GM23338 (cell line): ENCODE data around the gene ST3GAL4. TPM values are rescaled to one million over a fixed set of nuclear protein-coding genes. Genes with fewer than 3 reads are reported as not detected.

Experiments
- ATAC-seq: fragments of 200-7000 bp; cut with Tn5 transposase; 3 replicates; pipeline ENCODE4 v1.9.1; 2020
- DNase-seq: peaks from one replicate; pipeline ENCODE4 v3.0.0-alpha.2; 2015; ENCODE audit warnings: low spot score
- H2AFZ ChIP-seq: fragments of 200-600 bp; sonication (generic); 2 replicates; pipeline ENCODE4 v1.8.0; 2016; ENCODE audit warnings: antibody characterized with exemption, mild to moderate bottlenecking, moderate library complexity
- H3F3A ChIP-seq: fragments of 200-600 bp; sonication (generic); replicated peaks from 2 replicates; pipeline ENCODE4 v1.8.0; 2017; ENCODE audit warnings: antibody characterized with exemption, mixed run types, low read depth
- H3K27ac ChIP-seq: fragments of 200-600 bp; sonication (generic); 2 replicates; pipeline ENCODE4 v1.6.1; 2016; ENCODE audit warnings: low read depth
- H3K27me3 ChIP-seq: fragments of 200-600 bp; sonication (generic); 2 replicates; pipeline ENCODE4 v1.8.0; 2016; ENCODE audit warnings: mild to moderate bottlenecking, mixed run types, moderate library complexity; ENCODE audit not compliant: insufficient read depth
- H3K36me3 ChIP-seq: fragments of 200-600 bp; sonication (generic); 2 replicates; pipeline ENCODE4 v1.8.0; 2016; ENCODE audit warnings: mild to moderate bottlenecking; ENCODE audit not compliant: insufficient read depth
- H3K4me1 ChIP-seq: fragments of 200-600 bp; sonication (generic); 2 replicates; pipeline ENCODE4 v1.8.0; 2016; ENCODE audit warnings: mild to moderate bottlenecking, moderate library complexity; ENCODE audit not compliant: insufficient read depth
- H3K4me2 ChIP-seq: fragments of 200-600 bp; sonication (generic); 2 replicates; pipeline ENCODE4 v1.7.1; 2017; ENCODE audit warnings: mixed run types
- H3K4me3 ChIP-seq: fragments of 200-600 bp; sonication (generic); 2 replicates; pipeline ENCODE4 v1.6.1; 2016; ENCODE audit warnings: mixed run types
- H3K79me2 ChIP-seq: fragments of 200-600 bp; sonication (generic); replicated peaks from 2 replicates; pipeline ENCODE4 v1.8.0; 2017; ENCODE audit warnings: mild to moderate bottlenecking; ENCODE audit not compliant: insufficient read depth
- H3K9me2 ChIP-seq: fragments of 200-600 bp; sonication (generic); 2 replicates; pipeline ENCODE4 v1.8.0; 2017; ENCODE audit not compliant: insufficient read depth
- H4K20me1 ChIP-seq: fragments of 200-600 bp; sonication (generic); replicated peaks from 2 replicates; pipeline ENCODE4 v1.8.0; 2017; ENCODE audit warnings: mild to moderate bottlenecking; ENCODE audit not compliant: insufficient read depth
- H3K27ac Mint-ChIP-seq: 2 replicates; pipeline ENCODE4 v1.8.0; 2020; ENCODE audit warnings: inconsistent platforms, mild to moderate bottlenecking, moderate library complexity, mixed read lengths
- H3K27me3 Mint-ChIP-seq: 3 replicates; pipeline ENCODE4 v1.8.0; 2022; ENCODE audit warnings: low read depth, mild to moderate bottlenecking, moderate library complexity, mixed read lengths, inconsistent platforms; ENCODE audit not compliant: insufficient read depth, poor library complexity
- H3K36me3 Mint-ChIP-seq: 3 replicates; pipeline ENCODE4 v1.8.0; 2021; ENCODE audit warnings: low read depth, mild to moderate bottlenecking, inconsistent platforms, moderate library complexity, mixed read lengths
- H3K4me1 Mint-ChIP-seq: 3 replicates; pipeline ENCODE4 v1.8.0; 2020; ENCODE audit warnings: mild to moderate bottlenecking, inconsistent platforms, mixed read lengths
- H3K4me3 Mint-ChIP-seq: 3 replicates; pipeline ENCODE4 v1.8.0; 2021; ENCODE audit warnings: moderate library complexity, mild to moderate bottlenecking, inconsistent platforms, mixed read lengths
- H3K9me3 Mint-ChIP-seq: 3 replicates; pipeline ENCODE4 v1.8.0; 2020; ENCODE audit warnings: moderate library complexity, mild to moderate bottlenecking, inconsistent platforms, mixed read lengths
- CREB1 ChIP-seq: fragments of 250-450 bp; sonication (Bioruptor Pico); IDR thresholded peaks from 2 replicates; pipeline ENCODE4 v1.5.0; 2020; ENCODE audit warnings: low read depth, mild to moderate bottlenecking, moderate library complexity
- EZH2phosphoT487 ChIP-seq: fragments of 200-600 bp; sonication (generic); IDR thresholded peaks from one replicate; pipeline ENCODE4 v1.8.1; 2018; ENCODE audit warnings: antibody characterized with exemption; ENCODE audit not compliant: unreplicated experiment
- JUNB ChIP-seq: IDR thresholded peaks from one replicate; pipeline ENCODE4 v1.6.1; 2016; ENCODE audit warnings: antibody characterized with exemption; ENCODE audit not compliant: unreplicated experiment
- NANOG ChIP-seq: IDR thresholded peaks from 2 replicates; pipeline ENCODE4 v1.6.1; 2016; ENCODE audit warnings: antibody characterized with exemption, borderline replicate concordance
- POLR2AphosphoS5 ChIP-seq: IDR thresholded peaks from 2 replicates; pipeline ENCODE4 v1.6.1; 2016; ENCODE audit warnings: antibody characterized with exemption, low read depth
- STAT1 ChIP-seq: IDR thresholded peaks from one replicate; pipeline ENCODE4 v1.6.1; 2016; ENCODE audit warnings: antibody characterized with exemption; ENCODE audit not compliant: unreplicated experiment
- ZNF114 ChIP-seq: fragments of 250-450 bp; sonication (Bioruptor Pico); IDR thresholded peaks from 2 replicates; pipeline ENCODE4 v1.5.0; 2020; ENCODE audit warnings: mild to moderate bottlenecking, moderate library complexity
- polyA plus RNA-seq: library from polyadenylated mRNA; unstranded; fragments of >200 nt; fragmentation: Nextera tagmentation; extraction: Ambion mirVana; gene quantifications from 2 replicates; pipeline ENCODE4 v1.2.1, GENCODE V29; 2016
- total RNA-seq: library from RNA; depleted of rRNA; stranded (reverse); fragments of >200 nt; shearing (Covaris generic); gene quantifications from 2 replicates; pipeline ENCODE4 v1.2.3, GENCODE V29; 2014
- TF ChIP-seq, protein P1 (sequence below): IDR thresholded peaks from 2 replicates; pipeline ENCODE4 v1.6.1; 2016; ENCODE audit warnings: antibody characterized with exemption
- TF ChIP-seq, protein P2 (sequence below), 2 experiments: fragments of 200-600 bp in 1 of 2; sonication (generic) in 1 of 2; conservative IDR thresholded peaks; 2 replicates each; pipeline versions ENCODE4 v1.5.1 to v1.6.1; 2016 to 2017; ENCODE audit warnings: antibody characterized with exemption in 2 of 2, low read depth in 2 of 2, mild to moderate bottlenecking in 2 of 2, moderate library complexity in 1 of 2
- TF ChIP-seq, protein P3 (sequence below): fragments of 250-450 bp; sonication (Bioruptor Pico); IDR thresholded peaks from 2 replicates; pipeline ENCODE4 v1.5.0; 2020; ENCODE audit warnings: mild to moderate bottlenecking, moderate library complexity

Gene ST3GAL4
- total and polyA plus RNA-seq, 2 experiments from 2014 or later = 10.1 to 28.0 TPM

DNA sequence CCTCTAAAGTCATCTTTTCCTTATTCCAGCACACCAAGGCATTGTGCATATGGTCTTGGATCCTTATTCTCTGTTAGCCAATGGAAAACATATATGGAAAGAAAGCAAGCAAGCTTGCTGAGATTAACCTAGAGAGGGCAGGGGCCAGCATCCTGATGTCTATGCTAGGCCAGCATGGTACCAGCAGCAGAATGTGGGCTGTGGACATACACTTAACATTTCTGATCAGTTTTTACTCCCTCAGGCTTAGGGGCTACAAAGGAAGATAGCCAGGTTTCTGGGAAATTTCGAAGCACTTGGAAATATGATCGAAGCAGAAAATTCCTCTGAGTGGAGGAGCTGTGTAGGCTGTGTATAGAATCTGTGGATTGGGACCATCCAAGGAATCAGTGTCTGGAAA lies 67.0 kb downstream of the ST3GAL4 start:
- no peak overlapping the region for H3K4me2 ChIP-seq
- Mint-ChIP-seq H3K4me1 (peaks cover 8% of the 10 kb centered on the region), H3K9me3 (no peaks in the 10 kb centered on the region), H3K27me3 (peaks cover 10% of the 10 kb centered on the region), H3K27ac (no peak overlapping the region), H3K36me3 (no peaks in the 10 kb centered on the region), H3K4me3 (no peak overlapping the region)
- H3F3A ChIP-seq = no peaks in the 10 kb centered on the region
- no peaks in the 10 kb centered on the region for H3K36me3 ChIP-seq
- H3K4me3 ChIP-seq = no peak overlapping the region
- H4K20me1 ChIP-seq = no peaks in the 10 kb centered on the region
- peaks cover 4% of the 10 kb centered on the region; the same call in 1 of the 2 replicates for H3K4me1 ChIP-seq
- no peak for TF ChIP-seq JUNB
- no peak for TF ChIP-seq STAT1
- TF ChIP-seq, protein P1, sequence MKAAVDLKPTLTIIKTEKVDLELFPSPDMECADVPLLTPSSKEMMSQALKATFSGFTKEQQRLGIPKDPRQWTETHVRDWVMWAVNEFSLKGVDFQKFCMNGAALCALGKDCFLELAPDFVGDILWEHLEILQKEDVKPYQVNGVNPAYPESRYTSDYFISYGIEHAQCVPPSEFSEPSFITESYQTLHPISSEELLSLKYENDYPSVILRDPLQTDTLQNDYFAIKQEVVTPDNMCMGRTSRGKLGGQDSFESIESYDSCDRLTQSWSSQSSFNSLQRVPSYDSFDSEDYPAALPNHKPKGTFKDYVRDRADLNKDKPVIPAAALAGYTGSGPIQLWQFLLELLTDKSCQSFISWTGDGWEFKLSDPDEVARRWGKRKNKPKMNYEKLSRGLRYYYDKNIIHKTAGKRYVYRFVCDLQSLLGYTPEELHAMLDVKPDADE = no peak
- TF ChIP-seq, protein P2, sequence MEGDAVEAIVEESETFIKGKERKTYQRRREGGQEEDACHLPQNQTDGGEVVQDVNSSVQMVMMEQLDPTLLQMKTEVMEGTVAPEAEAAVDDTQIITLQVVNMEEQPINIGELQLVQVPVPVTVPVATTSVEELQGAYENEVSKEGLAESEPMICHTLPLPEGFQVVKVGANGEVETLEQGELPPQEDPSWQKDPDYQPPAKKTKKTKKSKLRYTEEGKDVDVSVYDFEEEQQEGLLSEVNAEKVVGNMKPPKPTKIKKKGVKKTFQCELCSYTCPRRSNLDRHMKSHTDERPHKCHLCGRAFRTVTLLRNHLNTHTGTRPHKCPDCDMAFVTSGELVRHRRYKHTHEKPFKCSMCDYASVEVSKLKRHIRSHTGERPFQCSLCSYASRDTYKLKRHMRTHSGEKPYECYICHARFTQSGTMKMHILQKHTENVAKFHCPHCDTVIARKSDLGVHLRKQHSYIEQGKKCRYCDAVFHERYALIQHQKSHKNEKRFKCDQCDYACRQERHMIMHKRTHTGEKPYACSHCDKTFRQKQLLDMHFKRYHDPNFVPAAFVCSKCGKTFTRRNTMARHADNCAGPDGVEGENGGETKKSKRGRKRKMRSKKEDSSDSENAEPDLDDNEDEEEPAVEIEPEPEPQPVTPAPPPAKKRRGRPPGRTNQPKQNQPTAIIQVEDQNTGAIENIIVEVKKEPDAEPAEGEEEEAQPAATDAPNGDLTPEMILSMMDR (conservative IDR thresholded peaks at IDR 0.05; ENCODE audit: low read depth in 2 of 2) = no peak
- no peak for TF ChIP-seq EZH2phosphoT487
- TF ChIP-seq ZNF114 = no peak
- no peak for TF ChIP-seq POLR2AphosphoS5
- TF ChIP-seq NANOG = no peak
- no peak for TF ChIP-seq CREB1 (CRISPR knock-in tag)
- H3K9me2 ChIP-seq = no peaks in the 10 kb centered on the region
- no peak overlapping the region for H3K27ac ChIP-seq
- no peak overlapping the region for H2AFZ ChIP-seq
- no peak for ATAC-seq
- DNase-seq = no peak
- no peaks in the 10 kb centered on the region for H3K27me3 ChIP-seq
- no peaks in the 10 kb centered on the region for H3K79me2 ChIP-seq

DNA sequence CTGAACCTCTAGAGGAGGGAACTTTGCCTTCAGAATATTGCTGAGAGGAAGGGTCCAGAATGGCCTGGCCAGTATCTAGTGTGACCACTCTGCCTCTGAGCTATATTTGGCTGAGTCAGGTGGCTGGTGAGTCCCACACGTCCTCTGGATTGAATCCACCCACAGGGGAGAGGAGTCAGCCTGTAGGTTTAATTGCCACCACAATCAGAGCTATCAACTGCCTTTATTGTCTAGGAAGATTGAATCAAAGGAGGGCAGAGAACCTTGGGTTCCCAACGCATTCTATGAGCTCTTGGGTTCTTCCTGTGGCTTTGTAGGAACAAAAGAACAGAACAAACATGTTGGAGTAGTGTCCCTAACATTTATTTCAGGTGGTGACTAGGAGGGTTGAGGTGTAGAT lies 67.7 kb downstream of the ST3GAL4 start:
- H3K27ac Mint-ChIP-seq = no peak overlapping the region
- TF ChIP-seq POLR2AphosphoS5 = no peak
- no peak for TF ChIP-seq JUNB
- no peak for TF ChIP-seq ZNF114
- TF ChIP-seq, protein P3, sequence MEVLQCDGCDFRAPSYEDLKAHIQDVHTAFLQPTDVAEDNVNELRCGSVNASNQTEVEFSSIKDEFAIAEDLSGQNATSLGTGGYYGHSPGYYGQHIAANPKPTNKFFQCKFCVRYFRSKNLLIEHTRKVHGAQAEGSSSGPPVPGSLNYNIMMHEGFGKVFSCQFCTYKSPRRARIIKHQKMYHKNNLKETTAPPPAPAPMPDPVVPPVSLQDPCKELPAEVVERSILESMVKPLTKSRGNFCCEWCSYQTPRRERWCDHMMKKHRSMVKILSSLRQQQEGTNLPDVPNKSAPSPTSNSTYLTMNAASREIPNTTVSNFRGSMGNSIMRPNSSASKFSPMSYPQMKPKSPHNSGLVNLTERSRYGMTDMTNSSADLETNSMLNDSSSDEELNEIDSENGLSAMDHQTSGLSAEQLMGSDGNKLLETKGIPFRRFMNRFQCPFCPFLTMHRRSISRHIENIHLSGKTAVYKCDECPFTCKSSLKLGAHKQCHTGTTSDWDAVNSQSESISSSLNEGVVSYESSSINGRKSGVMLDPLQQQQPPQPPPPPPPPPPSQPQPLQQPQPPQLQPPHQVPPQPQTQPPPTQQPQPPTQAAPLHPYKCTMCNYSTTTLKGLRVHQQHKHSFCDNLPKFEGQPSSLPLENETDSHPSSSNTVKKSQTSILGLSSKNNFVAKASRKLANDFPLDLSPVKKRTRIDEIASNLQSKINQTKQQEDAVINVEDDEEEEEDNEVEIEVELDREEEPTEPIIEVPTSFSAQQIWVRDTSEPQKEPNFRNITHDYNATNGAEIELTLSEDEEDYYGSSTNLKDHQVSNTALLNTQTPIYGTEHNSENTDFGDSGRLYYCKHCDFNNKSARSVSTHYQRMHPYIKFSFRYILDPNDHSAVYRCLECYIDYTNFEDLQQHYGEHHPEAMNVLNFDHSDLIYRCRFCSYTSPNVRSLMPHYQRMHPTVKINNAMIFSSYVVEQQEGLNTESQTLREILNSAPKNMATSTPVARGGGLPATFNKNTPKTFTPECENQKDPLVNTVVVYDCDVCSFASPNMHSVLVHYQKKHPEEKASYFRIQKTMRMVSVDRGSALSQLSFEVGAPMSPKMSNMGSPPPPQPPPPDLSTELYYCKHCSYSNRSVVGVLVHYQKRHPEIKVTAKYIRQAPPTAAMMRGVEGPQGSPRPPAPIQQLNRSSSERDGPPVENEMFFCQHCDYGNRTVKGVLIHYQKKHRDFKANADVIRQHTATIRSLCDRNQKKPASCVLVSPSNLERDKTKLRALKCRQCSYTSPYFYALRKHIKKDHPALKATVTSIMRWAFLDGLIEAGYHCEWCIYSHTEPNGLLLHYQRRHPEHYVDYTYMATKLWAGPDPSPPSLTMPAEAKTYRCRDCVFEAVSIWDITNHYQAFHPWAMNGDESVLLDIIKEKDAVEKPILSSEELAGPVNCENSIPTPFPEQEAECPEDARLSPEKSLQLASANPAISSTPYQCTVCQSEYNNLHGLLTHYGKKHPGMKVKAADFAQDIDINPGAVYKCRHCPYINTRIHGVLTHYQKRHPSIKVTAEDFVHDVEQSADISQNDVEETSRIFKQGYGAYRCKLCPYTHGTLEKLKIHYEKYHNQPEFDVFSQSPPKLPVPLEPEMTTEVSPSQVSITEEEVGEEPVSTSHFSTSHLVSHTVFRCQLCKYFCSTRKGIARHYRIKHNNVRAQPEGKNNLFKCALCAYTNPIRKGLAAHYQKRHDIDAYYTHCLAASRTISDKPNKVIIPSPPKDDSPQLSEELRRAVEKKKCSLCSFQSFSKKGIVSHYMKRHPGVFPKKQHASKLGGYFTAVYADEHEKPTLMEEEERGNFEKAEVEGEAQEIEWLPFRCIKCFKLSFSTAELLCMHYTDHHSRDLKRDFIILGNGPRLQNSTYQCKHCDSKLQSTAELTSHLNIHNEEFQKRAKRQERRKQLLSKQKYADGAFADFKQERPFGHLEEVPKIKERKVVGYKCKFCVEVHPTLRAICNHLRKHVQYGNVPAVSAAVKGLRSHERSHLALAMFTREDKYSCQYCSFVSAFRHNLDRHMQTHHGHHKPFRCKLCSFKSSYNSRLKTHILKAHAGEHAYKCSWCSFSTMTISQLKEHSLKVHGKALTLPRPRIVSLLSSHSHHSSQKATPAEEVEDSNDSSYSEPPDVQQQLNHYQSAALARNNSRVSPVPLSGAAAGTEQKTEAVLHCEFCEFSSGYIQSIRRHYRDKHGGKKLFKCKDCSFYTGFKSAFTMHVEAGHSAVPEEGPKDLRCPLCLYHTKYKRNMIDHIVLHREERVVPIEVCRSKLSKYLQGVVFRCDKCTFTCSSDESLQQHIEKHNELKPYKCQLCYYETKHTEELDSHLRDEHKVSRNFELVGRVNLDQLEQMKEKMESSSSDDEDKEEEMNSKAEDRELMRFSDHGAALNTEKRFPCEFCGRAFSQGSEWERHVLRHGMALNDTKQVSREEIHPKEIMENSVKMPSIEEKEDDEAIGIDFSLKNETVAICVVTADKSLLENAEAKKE = no peak

More for the DNA sequence above, 67.7 kb downstream of the ST3GAL4 start:
- Mint-ChIP-seq H3K4me1 (peaks cover 8% of the 10 kb centered on the region), H3K27me3 (peaks cover 10% of the 10 kb centered on the region), H3K9me3 (no peaks in the 10 kb centered on the region), H3K4me3 (no peak overlapping the region), H3K36me3 (no peaks in the 10 kb centered on the region)
- no peaks in the 10 kb centered on the region for H3K9me2 ChIP-seq
- H3K27ac ChIP-seq = no peak overlapping the region
- no peaks in the 10 kb centered on the region for H3K36me3 ChIP-seq
- DNase-seq = no peak
- no peak overlapping the region for H2AFZ ChIP-seq
- H3K4me3 ChIP-seq = no peak overlapping the region
- no peaks in the 10 kb centered on the region for H3K79me2 ChIP-seq
- no peaks in the 10 kb centered on the region for H3K27me3 ChIP-seq
- H3F3A ChIP-seq = no peaks in the 10 kb centered on the region
- ATAC-seq = no peak
- H4K20me1 ChIP-seq = no peaks in the 10 kb centered on the region
- no peak overlapping the region for H3K4me2 ChIP-seq
- H3K4me1 ChIP-seq = peaks cover 6% of the 10 kb centered on the region; the same call in 1 of the 2 replicates
